CD14-positive monocyte (primary cell): ENCODE data around the gene VPS37B. TPM values are rescaled to one million over a fixed set of nuclear protein-coding genes. Genes with fewer than 3 reads are reported as not detected.

Experiments
- DNase-seq, 3 donors: peaks; one replicate each; pipeline ENCODE4 v3.0.0-alpha.2; 2011 to 2022
- H2AFZ ChIP-seq: 2 replicates; pipeline ENCODE4 v1.6.0; 2012; ENCODE audit warnings: mild to moderate bottlenecking, low read depth, low read length, inconsistent platforms; ENCODE audit not compliant: insufficient read depth, poor library complexity, severe bottlenecking
- H3K27ac ChIP-seq, 2 donors: 1 replicate in 1 of 2; 2 replicates in 1 of 2; pipeline ENCODE4 v1.5.1; 2012 to 2013; ENCODE audit warnings: low read length in 2 of 2, control low read depth in 1 of 2, inconsistent platforms in 1 of 2, low read depth in 1 of 2, mild to moderate bottlenecking in 1 of 2
- H3K27me3 ChIP-seq, 2 donors: one replicate each; pipeline versions ENCODE4 v1.6.0 to v1.6.1; 2011 to 2013; ENCODE audit warnings: low read length in 2 of 2; ENCODE audit not compliant: control insufficient read depth in 2 of 2, insufficient read depth in 2 of 2
- H3K36me3 ChIP-seq, 2 donors: replicated peaks in 1 of 2; 1 replicate in 1 of 2; 2 replicates in 1 of 2; pipeline versions ENCODE4 v1.5.1 to v1.6.1; 2012 to 2013; ENCODE audit warnings: low read length in 2 of 2, control low read depth in 1 of 2, inconsistent platforms in 1 of 2, mild to moderate bottlenecking in 1 of 2; ENCODE audit not compliant: insufficient read depth in 2 of 2, control insufficient read depth in 1 of 2
- H3K4me1 ChIP-seq, 2 donors: 1 replicate in 1 of 2; 2 replicates in 1 of 2; pipeline versions ENCODE4 v1.5.1 to v1.6.1; 2012 to 2013; ENCODE audit warnings: low read length in 2 of 2, control low read depth in 1 of 2, inconsistent platforms in 1 of 2, mild to moderate bottlenecking in 1 of 2, moderate library complexity in 1 of 2; ENCODE audit not compliant: insufficient read depth in 2 of 2, control insufficient read depth in 1 of 2
- H3K4me2 ChIP-seq: replicated peaks from 2 replicates; pipeline ENCODE3; 2012; ENCODE audit warnings: low read length, moderate library complexity, mild to moderate bottlenecking; ENCODE audit not compliant: poor library complexity, severe bottlenecking; ENCODE audit errors: extremely low read depth
- H3K4me3 ChIP-seq, 3 experiments: fragments of 200-600 bp in 1 of 3; sonication (generic) in 1 of 3; replicated peaks in 1 of 3; 1 replicate in 2 of 3; 2 replicates in 1 of 3; pipeline ENCODE4 v1.5.1; 2011 to 2013; ENCODE audit warnings: low read length in 3 of 3, mild to moderate bottlenecking in 3 of 3, control low read depth in 2 of 3, low read depth in 2 of 3, inconsistent platforms in 1 of 3, moderate library complexity in 1 of 3
- H3K79me2 ChIP-seq: 2 replicates; pipeline ENCODE4 v1.6.0; 2012; ENCODE audit warnings: mild to moderate bottlenecking, control low read depth, inconsistent platforms, low read length, moderate library complexity; ENCODE audit not compliant: insufficient read depth
- H3K9ac ChIP-seq: 2 replicates; pipeline ENCODE4 v1.6.0; 2017; ENCODE audit warnings: low read length, mild to moderate bottlenecking; ENCODE audit not compliant: insufficient read depth, poor library complexity, severe bottlenecking
- H3K9me3 ChIP-seq, 2 donors: replicated peaks in 1 of 2; 1 replicate in 1 of 2; 2 replicates in 1 of 2; pipeline versions ENCODE4 v1.5.1 to v1.6.1; 2012 to 2013; ENCODE audit warnings: low read length in 2 of 2, control low read depth in 1 of 2; ENCODE audit not compliant: control insufficient read depth in 1 of 2, insufficient read depth in 1 of 2
- H4K20me1 ChIP-seq: 2 replicates; pipeline ENCODE4 v1.6.0; 2012; ENCODE audit warnings: mild to moderate bottlenecking, low read length, control low read depth, moderate library complexity; ENCODE audit not compliant: insufficient read depth
- H3K27ac Mint-ChIP-seq, 7 donors: one replicate each; pipeline ENCODE4 v1.8.0; 2020; ENCODE audit warnings: mild to moderate bottlenecking in 7 of 7, mixed read lengths in 7 of 7, moderate library complexity in 6 of 7, inconsistent platforms in 2 of 7
- H3K27me3 Mint-ChIP-seq, 3 donors: one replicate each; pipeline ENCODE4 v1.8.0; 2021 to 2022; ENCODE audit warnings: low read depth in 3 of 3, mild to moderate bottlenecking in 3 of 3, mixed read lengths in 3 of 3, moderate library complexity in 3 of 3, inconsistent platforms in 1 of 3
- H3K36me3 Mint-ChIP-seq, 2 donors: one replicate each; pipeline ENCODE4 v1.8.0; 2020; ENCODE audit warnings: mixed read lengths in 2 of 2, inconsistent platforms in 1 of 2, mild to moderate bottlenecking in 1 of 2
- H3K4me1 Mint-ChIP-seq: one replicate; pipeline ENCODE4 v1.8.0; 2020; ENCODE audit warnings: mild to moderate bottlenecking, mixed read lengths
- H3K4me3 Mint-ChIP-seq, 2 donors: one replicate each; pipeline ENCODE4 v1.8.0; 2020; ENCODE audit warnings: mild to moderate bottlenecking in 2 of 2, mixed read lengths in 2 of 2, moderate library complexity in 1 of 2
- H3K9me3 Mint-ChIP-seq, 7 donors: one replicate each; pipeline ENCODE4 v1.8.0; 2020 to 2022; ENCODE audit warnings: mixed read lengths in 7 of 7, mild to moderate bottlenecking in 6 of 7, moderate library complexity in 6 of 7, inconsistent platforms in 2 of 7
- CTCF ChIP-seq: fragments of 200-600 bp; IDR thresholded peaks from one replicate; pipeline ENCODE4 v1.8.0; 2022; ENCODE audit warnings: antibody characterized with exemption, mild to moderate bottlenecking
- WGBS: methylation state at CpG from one replicate; pipeline ENCODE4 v1.1.5; 2013; ENCODE audit warnings: missing lambda C conversion rate; ENCODE audit not compliant: insufficient coverage; 5-methylcytosine and 5-hydroxymethylcytosine counted together
- intact Hi-C, 2 donors: fragments of 100-400 bp; cut with micrococcal nuclease; formaldehyde crosslinking; loops; one replicate each; pipeline versions ENCODE4 v1.15.0 to v1.15.1; 2023
- polyA plus RNA-seq, 3 donors: library from polyadenylated mRNA; depleted of rRNA in 1 of 3; unstranded in 2 of 3; stranded (reverse) in 1 of 3; fragments of 300-500 nt in 2 of 3; fragments of >200 nt in 1 of 3; fragmentation: Illumina TruSeq in 2 of 3; gene quantifications; 1 replicate in 2 of 3; 2 replicates in 1 of 3; pipeline ENCODE4 v1.2.3, GENCODE V29; 2012 to 2021

VPS37B gene
- polyA plus RNA-seq, 3 donors: 12.3 to 34.3 (median 16.4) TPM

GRCh38 chr12:122840580-122841513 is 55.1 kb downstream of the VPS37B start:
- Mint-ChIP-seq H3K36me3 (peaks cover 4 to 6% of the 10 kb centered on the region in 2 donors), H3K9me3 (peaks cover 0 to 11% (median 3%) of the 10 kb centered on the region in 7 donors), H3K27ac (no peak overlapping the region), H3K4me3 (no peak overlapping the region), H3K4me1 (peaks cover 16% of the 10 kb centered on the region), H3K27me3 (peaks cover 31 to 47% (median 31%) of the 10 kb centered on the region in 3 donors)
- TF ChIP-seq CTCF: no peak
- H3K9me3 ChIP-seq: no peaks in the 10 kb centered on the region
- H3K36me3 ChIP-seq: no peaks in the 10 kb centered on the region
- H2AFZ ChIP-seq: no peak overlapping the region
- intact Hi-C loops: no loop called here
- H3K27me3 ChIP-seq: peaks cover 25 to 30% of the 10 kb centered on the region in 2 donors
- no peaks in the 10 kb centered on the region for H4K20me1 ChIP-seq
- H3K79me2 ChIP-seq: no peaks in the 10 kb centered on the region
- H3K27ac ChIP-seq: no peak overlapping the region
- DNase-seq: no peak
- WGBS: 91% methylated on average over 24 of the region's 26 CpGs
- H3K4me1 ChIP-seq: peaks cover 10 to 13% of the 10 kb centered on the region in 2 donors
- H3K9ac ChIP-seq: no peak overlapping the region
- no peak overlapping the region for H3K4me3 ChIP-seq
- H3K4me2 ChIP-seq: no peak overlapping the region

- H4K20me1 ChIP-seq: no peaks in the 10 kb centered on the region
- DNase-seq: no peak
- no peak for TF ChIP-seq CTCF
- Mint-ChIP-seq H3K4me1 (peaks cover 16% of the 10 kb centered on the region), H3K27ac (peak overlapping the region in 1 of 7 donors; percentile 11), H3K4me3 (no peak overlapping the region), H3K36me3 (peaks cover 4 to 6% of the 10 kb centered on the region in 2 donors), H3K9me3 (peaks cover 0 to 11% (median 3%) of the 10 kb centered on the region in 7 donors), H3K27me3 (peaks cover 31 to 51% (median 32%) of the 10 kb centered on the region in 3 donors)
- intact Hi-C loops: no loop called here
- H3K4me1 ChIP-seq: peaks cover 10 to 14% of the 10 kb centered on the region in 2 donors
- H3K4me3 ChIP-seq: no peak overlapping the region
- no peak overlapping the region for H3K4me2 ChIP-seq
- no peak overlapping the region for H2AFZ ChIP-seq
- no peak overlapping the region for H3K9ac ChIP-seq
- no peaks in the 10 kb centered on the region for H3K9me3 ChIP-seq
- no peak overlapping the region for H3K27ac ChIP-seq
- no peaks in the 10 kb centered on the region for H3K79me2 ChIP-seq
- WGBS: 94% methylated on average over 8 of the region's 18 CpGs
- no peaks in the 10 kb centered on the region for H3K36me3 ChIP-seq
- peaks cover 25 to 30% of the 10 kb centered on the region in 2 donors for H3K27me3 ChIP-seq
These were observed 55.9 kb downstream of the VPS37B start for GRCh38 chr12:122839907-122840554.
